Measurements from ENCODE around the gene C6orf136. TPM values are rescaled to one million over a fixed set of nuclear protein-coding genes. Genes with fewer than 3 reads are reported as not detected.
"Not testable (repeated sequence)": the region's sequence is repeated elsewhere in the genome, so short reads cannot be mapped to it uniquely, and the experiment has no call there.

The C6orf136 gene
- total RNA-seq, 4 donors from 2014 or later = 10.0 to 31.3 (median 15.5) TPM

DNA sequence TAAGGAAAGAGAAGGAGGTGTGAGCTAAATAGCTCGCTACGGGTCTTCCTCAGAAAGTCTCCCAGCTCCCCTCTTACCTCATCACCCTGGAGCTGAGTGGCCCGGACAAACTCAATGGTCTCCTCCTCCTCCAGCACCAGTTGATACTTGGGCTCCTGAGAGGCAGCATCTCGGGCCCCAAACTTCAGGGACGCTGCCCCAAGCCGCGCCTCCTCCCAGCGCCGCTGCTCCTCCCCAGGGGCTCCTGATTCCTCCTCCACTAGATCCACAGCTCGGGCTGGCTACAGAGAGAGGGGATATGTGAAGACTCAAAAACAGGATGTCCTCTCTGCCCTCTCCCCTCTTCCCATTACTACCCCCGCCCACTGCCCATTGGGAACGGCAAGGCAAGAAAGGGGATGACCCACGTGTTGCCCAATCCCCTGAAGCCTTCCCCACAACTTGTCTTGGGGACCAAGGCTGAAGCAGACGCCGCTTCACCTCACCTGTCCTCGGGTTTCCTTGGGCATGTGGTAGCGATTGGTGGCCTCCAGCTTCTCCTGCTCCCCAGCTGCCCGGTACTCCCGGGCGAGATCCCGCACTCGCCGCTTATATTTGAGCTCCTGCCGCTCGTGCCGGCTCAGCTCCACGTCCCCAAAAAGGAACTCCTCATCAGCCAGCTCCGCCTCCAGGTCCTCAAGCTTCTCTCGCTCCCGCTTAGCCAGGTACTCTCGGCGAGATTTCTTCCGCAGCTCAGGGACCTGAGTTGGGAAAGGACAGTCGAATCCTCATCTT is 18.2 kb downstream of the C6orf136 start:
- Histone ChIP-seq H3K9me3 (no peaks in the 10 kb centered on the region), H3K27ac (no peak overlapping the region), H3K4me1 (no peaks in the 10 kb centered on the region), H3K4me3 (no peak overlapping the region), H3K27me3 (no peaks in the 10 kb centered on the region), H3K36me3 (peaks cover 90% of the 10 kb centered on the region)
- TF ChIP-seq POLR2AphosphoS5 (IDR thresholded peaks at IDR 0.05) = no peak
- WGBS = 89% methylated on average over 33 of the region's 34 CpGs
- DNase-seq (ENCODE audit: low spot score in 2 of 2) = no peak

GRCh38 chr6:30666300-30666699 is 19.4 kb downstream of the C6orf136 start:
- H3K27ac ChIP-seq; H3K4me3 ChIP-seq; H3K9me3 ChIP-seq; H3K27me3 ChIP-seq; DNase-seq (ENCODE audit: low spot score in 2 of 2); H3K4me1 ChIP-seq: not testable (repeated sequence)
- peaks cover 82% of the 10 kb centered on the region for H3K36me3 ChIP-seq
- 92% methylated on average over 2 of the region's 2 CpGs for WGBS

GRCh38 chr6:30670760-30671527 is 24.0 kb downstream of the C6orf136 start:
- no peak for DNase-seq (ENCODE audit: low spot score in 2 of 2)
- Histone ChIP-seq H3K4me1 (peaks cover 21% of the 10 kb centered on the region), H3K4me3 (no peak overlapping the region), H3K27me3 (no peaks in the 10 kb centered on the region), H3K36me3 (peaks cover 37% of the 10 kb centered on the region), H3K9me3 (no peaks in the 10 kb centered on the region), H3K27ac (no peak overlapping the region)
- TF ChIP-seq CTCF (IDR thresholded peaks at IDR 0.05) (no peak), POLR2AphosphoS5 (IDR thresholded peaks at IDR 0.05) (no peak), POLR2A (IDR thresholded peaks at IDR 0.05) (no peak)
- 84% methylated on average over 27 of the region's 27 CpGs for WGBS

GRCh38 chr6:30672445-30673253 is 25.7 kb downstream of the C6orf136 start, which contains the start of gene DHX16:
DHX16 (minus strand) TSS chr6:30673006; CDS start chr6:30672841, 165 bp downstream.
- peaks cover 24% of the 10 kb centered on the region for H3K4me1 ChIP-seq
- whole genome bisulfite sequencing = under 1% methylated on average over 27 of the region's 57 CpGs
- H3K27me3 ChIP-seq = no peaks in the 10 kb centered on the region
- H3K27ac ChIP-seq = peak within 1 kb of the TSS; percentile 69
- H3K36me3 ChIP-seq = peaks cover 37% of the 10 kb centered on the region
- H3K9me3 ChIP-seq = no peaks in the 10 kb centered on the region
- DNase-seq (ENCODE audit: low spot score in 2 of 2) = peak; percentile 96 to 97
- peak within 1 kb of the TSS; percentile 82 for H3K4me3 ChIP-seq
- TF ChIP-seq CTCF (IDR thresholded peaks at IDR 0.05) = peak; percentile 68 to 85
- TF ChIP-seq POLR2A (IDR thresholded peaks at IDR 0.05) = peak in 1 of 2 donors; percentile 31
- TF ChIP-seq EP300 (IDR thresholded peaks at IDR 0.05) = no peak
- TF ChIP-seq POLR2AphosphoS5 (IDR thresholded peaks at IDR 0.05) = peak in 2 of 3 donors; percentile 85 to 95

- peaks cover 41% of the 10 kb centered on the region for H3K4me1 ChIP-seq
- TF ChIP-seq POLR2A (IDR thresholded peaks at IDR 0.05) = no peak
- no peak for TF ChIP-seq POLR2AphosphoS5 (IDR thresholded peaks at IDR 0.05)
- no peak for TF ChIP-seq CTCF (IDR thresholded peaks at IDR 0.05)
- TF ChIP-seq EP300 (IDR thresholded peaks at IDR 0.05) = no peak
Measured at GRCh38 chr6:30676660-30677285, 29.8 kb downstream of the C6orf136 start.

More at GRCh38 chr6:30676660-30677285, 29.8 kb downstream of the C6orf136 start:
- H3K27ac ChIP-seq = no peak overlapping the region
- no peaks in the 10 kb centered on the region for H3K9me3 ChIP-seq
- no peak overlapping the region for H3K4me3 ChIP-seq
- WGBS = 81% methylated on average over 9 of the region's 10 CpGs
- H3K36me3 ChIP-seq = peaks cover 31% of the 10 kb centered on the region
- DNase-seq (ENCODE audit: low spot score in 2 of 2) = no peak
- H3K27me3 ChIP-seq = no peaks in the 10 kb centered on the region
